Activated naive CD4-positive, alpha-beta T cell treated with anti-CD3 and anti-CD28 coated beads, Interleukin-2, amount 50 U/mL, for 24 hours (primary cell): ENCODE measurements around the gene RALB.

Experiments
- H3K27ac Mint-ChIP-seq: one replicate; pipeline ENCODE4 v1.8.0; 2021; ENCODE audit warnings: mild to moderate bottlenecking, mixed read lengths
- H3K27me3 Mint-ChIP-seq: one replicate; pipeline ENCODE4 v1.8.0; 2021; ENCODE audit warnings: mixed read lengths
- H3K36me3 Mint-ChIP-seq: one replicate; pipeline ENCODE4 v1.8.0; 2021; ENCODE audit warnings: mixed read lengths
- H3K4me1 Mint-ChIP-seq: one replicate; pipeline ENCODE4 v1.8.0; 2021; ENCODE audit warnings: mixed read lengths
- H3K4me3 Mint-ChIP-seq: one replicate; pipeline ENCODE4 v1.8.0; 2021; ENCODE audit warnings: mild to moderate bottlenecking, mixed read lengths
- H3K9me3 Mint-ChIP-seq: one replicate; pipeline ENCODE4 v1.8.0; 2021; ENCODE audit warnings: mixed read lengths

RALB gene

DNA sequence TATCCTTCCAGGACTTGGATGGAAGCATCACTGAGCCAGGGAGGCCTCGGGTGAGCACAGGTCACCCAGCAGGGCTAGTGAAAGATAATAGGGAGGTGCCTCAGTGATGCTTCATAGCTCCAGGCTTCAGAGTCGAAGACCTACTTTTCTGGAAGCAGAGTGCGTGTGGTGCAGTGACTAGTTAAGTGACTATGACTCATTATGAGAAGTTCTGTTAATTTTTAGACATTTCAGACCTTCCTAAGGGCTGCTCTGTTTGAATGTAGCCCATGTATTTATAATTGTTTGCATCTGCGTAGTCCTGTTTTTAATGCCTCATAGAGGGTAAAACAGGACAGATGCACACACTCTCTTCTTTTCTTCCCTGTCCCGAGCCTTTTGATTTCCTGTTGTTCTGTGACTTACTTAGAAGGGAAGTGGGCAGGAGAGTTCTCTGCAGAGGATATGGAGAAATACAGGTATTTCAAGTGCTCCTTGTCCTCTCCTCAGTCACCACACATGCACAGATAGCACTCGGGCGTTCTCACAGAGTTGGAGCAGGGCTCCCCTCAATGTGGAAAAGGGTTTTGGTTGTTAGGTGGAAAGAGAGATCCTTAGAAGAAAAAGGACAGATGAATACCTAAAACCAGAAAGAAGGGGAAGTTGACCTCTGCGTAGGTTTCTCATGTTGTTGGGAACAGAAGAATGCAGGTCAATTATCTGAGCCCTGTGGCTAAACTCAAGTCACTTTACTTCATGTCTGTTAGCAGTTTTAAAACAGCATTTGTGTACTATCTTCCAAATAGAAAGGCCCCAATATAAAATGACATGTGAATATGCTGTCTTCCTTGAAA lies 34.7 kb downstream of the RALB start:
- H3K9me3 Mint-ChIP-seq, result no peaks in the 10 kb centered on the region
- no peaks in the 10 kb centered on the region for H3K27me3 Mint-ChIP-seq
- H3K4me1 Mint-ChIP-seq, result peaks cover 27% of the 10 kb centered on the region
- no peak overlapping the region for H3K4me3 Mint-ChIP-seq
- H3K27ac Mint-ChIP-seq, result no peak overlapping the region
- H3K36me3 Mint-ChIP-seq, result peaks cover 19% of the 10 kb centered on the region

DNA sequence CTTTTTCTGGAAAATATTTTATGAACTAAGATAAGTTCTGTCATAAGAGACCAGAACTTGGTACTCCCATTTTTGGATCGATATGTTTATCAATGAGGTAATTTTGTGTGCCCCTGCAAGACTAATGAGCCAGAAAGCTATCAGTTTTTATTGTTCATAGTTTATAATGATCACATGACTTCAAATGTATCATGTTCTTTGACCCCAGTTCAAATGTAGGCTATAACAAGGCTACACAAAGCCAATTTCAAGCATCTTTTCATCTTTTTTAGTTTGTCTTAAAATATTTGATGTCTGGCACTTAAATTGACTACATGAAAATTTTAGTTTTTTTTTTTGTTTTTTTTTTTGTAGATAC lies 35.3 kb downstream of the RALB start:
- H3K36me3 Mint-ChIP-seq, result peaks cover 19% of the 10 kb centered on the region
- no peaks in the 10 kb centered on the region for H3K9me3 Mint-ChIP-seq
- no peaks in the 10 kb centered on the region for H3K27me3 Mint-ChIP-seq
- peaks cover 27% of the 10 kb centered on the region for H3K4me1 Mint-ChIP-seq
- no peak overlapping the region for H3K27ac Mint-ChIP-seq
- no peak overlapping the region for H3K4me3 Mint-ChIP-seq

- Mint-ChIP-seq H3K27me3 (no peaks in the 10 kb centered on the region), H3K4me1 (peaks cover 27% of the 10 kb centered on the region), H3K36me3 (peaks cover 25% of the 10 kb centered on the region), H3K9me3 (no peaks in the 10 kb centered on the region), H3K4me3 (no peak overlapping the region), H3K27ac (no peak overlapping the region)
These were observed 36.7 kb downstream of the RALB start for GRCh38 chr2:120289221-120289906.

DNA sequence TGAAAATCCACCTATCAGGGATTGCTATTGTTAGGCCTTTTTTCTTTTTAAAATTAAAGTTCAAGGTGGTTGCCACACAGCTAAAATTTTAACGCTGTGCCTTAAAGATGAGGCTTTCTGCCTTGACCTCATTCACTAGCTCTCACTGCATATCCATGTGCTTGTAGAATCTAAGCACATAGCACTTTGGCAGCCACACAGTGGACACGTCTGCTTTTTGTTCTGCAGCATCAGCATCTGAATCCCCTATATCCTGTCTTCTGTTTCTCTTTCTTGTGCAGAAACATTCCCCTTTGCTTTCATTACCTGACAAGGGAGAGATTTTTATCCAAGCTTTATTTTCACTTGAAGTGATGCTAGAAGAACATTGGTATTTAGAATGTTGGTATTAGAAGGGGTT lies 38.1 kb downstream of the RALB start:
- H3K27ac Mint-ChIP-seq, result no peak overlapping the region
- peaks cover 23% of the 10 kb centered on the region for H3K36me3 Mint-ChIP-seq
- H3K4me1 Mint-ChIP-seq, result peaks cover 27% of the 10 kb centered on the region

DNA sequence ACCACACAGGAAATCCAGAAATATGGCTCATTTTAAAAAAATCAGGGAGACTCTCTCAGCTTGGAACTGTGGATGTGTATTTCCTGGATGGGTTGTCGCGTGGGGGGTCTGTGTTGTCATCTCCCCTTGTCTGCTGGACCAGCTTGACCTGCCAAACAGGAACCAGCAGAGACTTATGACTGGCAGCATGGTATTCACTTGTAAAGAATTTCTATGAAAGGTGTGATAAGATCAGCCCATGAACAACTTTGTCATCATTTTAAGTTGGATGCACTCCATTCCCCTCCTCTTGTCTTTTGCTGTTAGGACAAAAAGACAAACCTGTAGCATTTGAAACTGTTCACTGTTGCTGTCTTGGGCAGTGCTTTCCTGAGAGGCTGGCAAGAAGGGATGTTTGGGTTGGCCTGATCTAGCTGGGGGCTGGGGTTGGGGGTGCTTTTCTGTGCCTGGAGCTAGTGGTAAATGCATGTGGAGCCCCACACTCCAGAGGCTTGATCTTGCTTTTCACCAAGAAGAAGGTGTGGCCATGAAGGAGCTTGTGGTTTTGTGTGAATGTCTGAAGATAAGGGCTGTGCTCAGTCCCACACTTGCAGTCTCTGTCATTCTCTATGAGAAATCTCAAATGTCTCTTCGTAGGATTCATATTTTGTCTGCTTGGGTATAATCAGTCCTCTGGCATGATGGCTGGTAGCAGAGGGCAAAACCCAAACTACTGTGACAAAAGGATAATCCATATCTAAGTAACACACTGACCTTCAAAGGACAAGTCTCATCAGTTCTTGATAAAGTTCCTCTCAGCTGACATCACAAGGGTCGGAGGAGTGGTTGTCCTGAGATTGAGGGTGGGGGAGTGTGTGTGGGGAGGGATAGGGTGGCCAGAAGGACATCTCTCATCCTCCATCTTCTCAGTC lies 39.0 kb downstream of the RALB start:
- no peak overlapping the region for H3K27ac Mint-ChIP-seq
- no peaks in the 10 kb centered on the region for H3K9me3 Mint-ChIP-seq
- H3K4me3 Mint-ChIP-seq, result no peak overlapping the region
- no peaks in the 10 kb centered on the region for H3K27me3 Mint-ChIP-seq
- H3K36me3 Mint-ChIP-seq, result peaks cover 24% of the 10 kb centered on the region
- H3K4me1 Mint-ChIP-seq, result peaks cover 21% of the 10 kb centered on the region

More for the DNA sequence above, 38.1 kb downstream of the RALB start:
- no peak overlapping the region for H3K4me3 Mint-ChIP-seq
- H3K27me3 Mint-ChIP-seq, result no peaks in the 10 kb centered on the region
- no peaks in the 10 kb centered on the region for H3K9me3 Mint-ChIP-seq

- Mint-ChIP-seq H3K27ac (no peak overlapping the region), H3K4me3 (no peak overlapping the region), H3K36me3 (peaks cover 27% of the 10 kb centered on the region), H3K9me3 (no peaks in the 10 kb centered on the region), H3K27me3 (no peaks in the 10 kb centered on the region), H3K4me1 (peaks cover 7% of the 10 kb centered on the region)
These were observed 40.7 kb downstream of the RALB start for GRCh38 chr2:120293096-120294007.

GRCh38 chr2:120294008-120294340 lies 41.3 kb downstream of the RALB start:
- no peaks in the 10 kb centered on the region for H3K9me3 Mint-ChIP-seq
- no peak overlapping the region for H3K27ac Mint-ChIP-seq
- H3K4me1 Mint-ChIP-seq, result peaks cover 7% of the 10 kb centered on the region
- peaks cover 25% of the 10 kb centered on the region for H3K36me3 Mint-ChIP-seq
- H3K27me3 Mint-ChIP-seq, result no peaks in the 10 kb centered on the region
- H3K4me3 Mint-ChIP-seq, result no peak overlapping the region

DNA sequence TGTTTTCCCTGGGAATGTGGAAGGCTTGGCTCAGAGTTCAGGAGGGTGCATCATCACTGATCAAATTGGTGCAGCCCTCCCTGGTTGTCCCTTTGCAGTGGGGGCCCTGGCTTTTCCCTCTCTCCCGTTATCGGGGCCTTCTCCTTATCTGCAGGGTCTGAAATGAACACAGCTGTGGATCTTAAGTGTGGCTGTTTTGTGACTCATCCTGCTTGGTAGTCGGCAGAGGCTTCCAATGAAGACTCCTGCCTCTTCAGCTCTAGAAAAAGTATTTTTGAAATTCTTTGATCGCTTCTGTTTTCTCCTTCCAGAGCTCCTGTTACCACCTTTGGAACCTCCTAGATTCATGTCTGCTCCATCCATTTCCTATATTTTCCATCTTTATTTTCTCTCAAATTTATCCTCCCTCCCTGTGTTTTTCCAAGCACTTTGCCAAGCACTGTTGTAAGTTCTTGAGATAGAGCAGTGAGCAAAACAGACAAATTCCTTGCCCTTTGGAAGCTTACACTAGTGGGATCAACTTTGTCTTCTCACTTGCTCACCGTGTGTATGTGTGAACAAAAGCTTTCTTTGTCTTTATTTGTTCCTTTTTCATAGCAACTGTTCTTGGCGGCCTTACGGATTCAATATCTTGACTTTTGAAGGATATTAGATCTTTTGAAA lies 45.7 kb downstream of the RALB start:
- Mint-ChIP-seq H3K9me3 (no peaks in the 10 kb centered on the region), H3K4me3 (no peak overlapping the region), H3K27ac (no peak overlapping the region), H3K36me3 (peaks cover 10% of the 10 kb centered on the region), H3K4me1 (peaks cover 4% of the 10 kb centered on the region), H3K27me3 (no peaks in the 10 kb centered on the region)

DNA sequence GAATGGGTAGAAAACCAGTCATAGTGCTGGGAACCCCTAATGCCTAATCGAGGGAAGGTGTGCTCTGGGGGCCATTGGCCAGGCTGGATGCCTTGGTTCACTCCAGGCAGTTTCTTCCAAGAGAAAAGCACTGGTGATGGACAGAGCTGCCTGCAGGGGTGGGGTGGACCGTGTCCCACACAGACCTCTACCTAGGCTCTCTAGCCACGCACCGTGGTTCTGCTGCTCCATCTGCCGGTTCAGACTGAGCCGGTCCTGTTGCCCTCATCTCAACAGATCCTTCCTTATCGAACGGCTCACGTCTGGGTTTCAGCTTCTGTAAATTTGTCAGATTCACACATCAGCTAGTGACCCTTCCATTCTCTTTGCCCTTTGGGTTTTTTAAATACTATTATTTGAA lies 46.4 kb downstream of the RALB start:
- Mint-ChIP-seq H3K36me3 (peaks cover 9% of the 10 kb centered on the region), H3K4me3 (no peak overlapping the region), H3K27ac (no peak overlapping the region), H3K4me1 (peaks cover 4% of the 10 kb centered on the region), H3K9me3 (no peaks in the 10 kb centered on the region), H3K27me3 (no peaks in the 10 kb centered on the region)

- Mint-ChIP-seq H3K27me3 (no peaks in the 10 kb centered on the region), H3K4me1 (peaks cover 4% of the 10 kb centered on the region), H3K4me3 (no peak overlapping the region), H3K36me3 (peaks cover 7% of the 10 kb centered on the region), H3K27ac (no peak overlapping the region), H3K9me3 (no peaks in the 10 kb centered on the region)
These were observed 46.9 kb downstream of the RALB start for GRCh38 chr2:120299561-120299960.

DNA sequence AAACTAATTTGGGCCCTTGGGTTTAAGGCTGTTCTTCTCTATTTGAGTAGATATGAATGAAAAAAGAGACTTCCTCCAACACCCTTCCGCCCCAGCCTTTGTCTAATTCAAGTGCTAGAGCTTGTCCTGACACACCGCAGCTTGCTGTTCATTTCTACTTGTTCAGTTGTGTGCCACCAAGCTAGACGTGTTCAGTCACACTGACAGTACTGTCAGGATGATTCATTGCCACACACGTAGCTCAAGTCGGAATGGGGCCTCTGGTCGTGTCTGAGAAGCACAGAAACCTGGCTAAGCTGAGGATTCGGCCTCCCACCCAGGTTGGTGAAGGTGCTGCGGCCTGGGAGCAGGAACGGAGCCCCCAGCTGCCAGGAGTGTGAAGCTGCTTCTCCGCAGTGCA lies 47.7 kb downstream of the RALB start:
- H3K36me3 Mint-ChIP-seq, result peaks cover 7% of the 10 kb centered on the region
- no peak overlapping the region for H3K4me3 Mint-ChIP-seq

DNA sequence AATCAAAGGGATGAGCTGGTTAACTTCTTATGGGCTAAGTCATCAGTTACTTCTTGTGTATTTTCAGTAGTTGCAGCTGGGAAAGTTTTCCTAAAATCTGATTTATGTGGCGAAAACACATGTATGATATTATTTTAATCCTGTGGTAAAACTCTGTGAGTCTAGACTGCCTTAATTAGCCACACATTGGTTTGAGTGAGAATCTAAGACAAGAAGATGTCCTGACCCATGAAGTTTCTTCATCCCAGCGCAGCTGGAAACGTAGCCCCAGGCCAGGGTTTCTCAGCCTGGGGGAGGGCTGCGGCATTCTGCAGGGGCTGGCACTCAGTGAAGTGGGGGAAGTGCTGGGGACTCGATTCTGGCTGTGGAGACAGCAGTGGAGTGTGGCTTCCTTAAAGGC lies 48.6 kb downstream of the RALB start:
- H3K36me3 Mint-ChIP-seq, result peaks cover 8% of the 10 kb centered on the region

More for the DNA sequence above, 47.7 kb downstream of the RALB start:
- Mint-ChIP-seq H3K9me3 (no peaks in the 10 kb centered on the region), H3K4me1 (peaks cover 4% of the 10 kb centered on the region), H3K27me3 (no peaks in the 10 kb centered on the region), H3K27ac (no peak overlapping the region)

GRCh38 chr2:120302301-120302700 lies 49.6 kb downstream of the RALB start:
- Mint-ChIP-seq H3K4me1 (peaks cover 4% of the 10 kb centered on the region), H3K4me3 (no peak overlapping the region), H3K27me3 (no peaks in the 10 kb centered on the region), H3K9me3 (no peaks in the 10 kb centered on the region), H3K36me3 (peaks cover 5% of the 10 kb centered on the region), H3K27ac (no peak overlapping the region)

More for the DNA sequence above, 48.6 kb downstream of the RALB start:
- H3K27me3 Mint-ChIP-seq, result no peaks in the 10 kb centered on the region
- no peaks in the 10 kb centered on the region for H3K9me3 Mint-ChIP-seq
- peaks cover 4% of the 10 kb centered on the region for H3K4me1 Mint-ChIP-seq
- no peak overlapping the region for H3K27ac Mint-ChIP-seq
- no peak overlapping the region for H3K4me3 Mint-ChIP-seq

GRCh38 chr2:120303177-120303576 lies 50.5 kb downstream of the RALB start:
- H3K9me3 Mint-ChIP-seq, result no peaks in the 10 kb centered on the region
- H3K4me1 Mint-ChIP-seq, result peaks cover 4% of the 10 kb centered on the region
- peaks cover 5% of the 10 kb centered on the region for H3K36me3 Mint-ChIP-seq
- H3K27me3 Mint-ChIP-seq, result no peaks in the 10 kb centered on the region
- no peak overlapping the region for H3K4me3 Mint-ChIP-seq
- H3K27ac Mint-ChIP-seq, result no peak overlapping the region
